Stimulated activated CD4-positive, alpha-beta T cell treated with anti-CD3 and anti-CD28 coated beads, Interleukin-4, amount 100 ng/mL, for 1 hour (primary cell): ENCODE results near the gene ZFR2.
"Not testable (repeated sequence)": the region's sequence is repeated elsewhere in the genome, so short reads cannot be mapped to it uniquely, and the experiment has no call there.

ENCODE experiments used
- DNase-seq: peaks from one replicate; pipeline ENCODE4 v3.0.0-alpha.2; 2020

ZFR2 gene

GRCh38 chr19:3834349-3835054 lies 34.3 kb downstream of the ZFR2 start:
- DNase-seq: no peak

- DNase-seq: no peak
These were observed 35.1 kb downstream of the ZFR2 start for GRCh38 chr19:3833578-3834348.

- no peak for DNase-seq
These were observed 36.8 kb downstream of the ZFR2 start for GRCh38 chr19:3832001-3832400.

- DNase-seq: no peak
These were observed 37.2 kb downstream of the ZFR2 start for GRCh38 chr19:3831601-3832000.

- no peak for DNase-seq
These were observed 37.9 kb downstream of the ZFR2 start for GRCh38 chr19:3830621-3831589.

GRCh38 chr19:3827306-3827705 lies 41.5 kb downstream of the ZFR2 start:
- DNase-seq: no peak

- DNase-seq: no peak
These were observed 42.7 kb downstream of the ZFR2 start for GRCh38 chr19:3826163-3826562.

- no peak for DNase-seq
These were observed 43.4 kb downstream of the ZFR2 start for GRCh38 chr19:3825286-3825956.

- no peak for DNase-seq
These were observed 45.5 kb downstream of the ZFR2 start for GRCh38 chr19:3823350-3823713.

- no peak for DNase-seq
These were observed 46.0 kb downstream of the ZFR2 start for GRCh38 chr19:3822683-3823349.

GRCh38 chr19:3821857-3822364 lies 46.9 kb downstream of the ZFR2 start:
- DNase-seq: peak; percentile 90

GRCh38 chr19:3821156-3821555 lies 47.7 kb downstream of the ZFR2 start:
- DNase-seq: no peak

- DNase-seq: no peak
These were observed 48.8 kb downstream of the ZFR2 start for GRCh38 chr19:3819989-3820388.

- no peak for DNase-seq
These were observed 49.9 kb downstream of the ZFR2 start for GRCh38 chr19:3818918-3819317.

GRCh38 chr19:3818466-3818865 lies 50.4 kb downstream of the ZFR2 start:
- DNase-seq: peak; percentile 38

GRCh38 chr19:3817761-3818160 lies 51.1 kb downstream of the ZFR2 start:
- DNase-seq: no peak

GRCh38 chr19:3816566-3817218 lies 52.1 kb downstream of the ZFR2 start:
- DNase-seq: no peak

GRCh38 chr19:3816148-3816547 lies 52.7 kb downstream of the ZFR2 start:
- DNase-seq: not testable (repeated sequence)

- no peak for DNase-seq
These were observed 54.2 kb downstream of the ZFR2 start for GRCh38 chr19:3814648-3815047.

GRCh38 chr19:3813473-3814392 lies 55.1 kb downstream of the ZFR2 start:
- DNase-seq: no peak
